Measurements from ENCODE around the gene EFCAB7. TPM values are rescaled to one million over a fixed set of nuclear protein-coding genes. Genes with fewer than 3 reads are reported as not detected.

EFCAB7 gene
- polyA plus RNA-seq, 1 donor (not counting 4 experiments of a cell fraction or from before 2014, with no cell fraction given), result 4.9 TPM

- peaks cover 25% of the 10 kb centered on the region for H3K4me1 ChIP-seq (ENCODE audit: control insufficient read depth, extremely low read depth, insufficient read depth, low read length)
- H3K79me2 ChIP-seq (ENCODE audit: control insufficient read depth, insufficient read depth, low read length), result no peaks in the 10 kb centered on the region
- DNase-seq (ENCODE audit: low read depth, low spot score) (no peak), FAIRE-seq (no peak)
- no peak for TF ChIP-seq CTCF (optimal IDR thresholded peaks at IDR 0.05 in 1 of 3, IDR thresholded peaks at IDR 0.05 in 1 of 3, conservative IDR thresholded peaks at IDR 0.05 in 1 of 3; ENCODE audit: extremely low read depth in 1 of 3, insufficient read depth in 2 of 3, low read length in 3 of 3)
- TF ChIP-seq EZH2 (IDR thresholded peaks at IDR 0.05; ENCODE audit: low read length), result no peak
- H4K20me1 ChIP-seq (ENCODE audit: control insufficient read depth, extremely low read depth, insufficient read depth, low read length), result no peaks in the 10 kb centered on the region
- H3K4me2 ChIP-seq (ENCODE audit: control insufficient read depth, extremely low read depth, insufficient read depth, low read depth, low read length), result no peak overlapping the region
- H3K9me1 ChIP-seq (ENCODE audit: control insufficient read depth, extremely low read depth, insufficient read depth, low read length), result no peaks in the 10 kb centered on the region
- no peak overlapping the region for H3K9ac ChIP-seq (ENCODE audit: control insufficient read depth, extremely low read depth, insufficient read depth, low read length)
- H3K27me3 ChIP-seq (ENCODE audit: control insufficient read depth, extremely low read depth, insufficient read depth, low read length), result no peaks in the 10 kb centered on the region
- no peak overlapping the region for H2AFZ ChIP-seq (ENCODE audit: control insufficient read depth, low read length)
- dilution Hi-C loops (cut with MboI; ENCODE audit: extremely low pct_ligation_motif_present, low sequenced_read_pairs), result no loop called here
- no peaks in the 10 kb centered on the region for H3K36me3 ChIP-seq (ENCODE audit: control insufficient read depth in 2 of 2, extremely low read depth in 1 of 2, insufficient read depth in 2 of 2, low read length in 2 of 2)
- H3K9me3 ChIP-seq (ENCODE audit: control insufficient read depth, low read depth, low read length), result no peaks in the 10 kb centered on the region
- H3K4me3 ChIP-seq (ENCODE audit: control insufficient read depth in 2 of 3, extremely low read depth in 1 of 3, insufficient read depth in 2 of 3, low read depth in 1 of 3, low read length in 3 of 3), result no peak overlapping the region
- no peak overlapping the region for H3K27ac ChIP-seq (ENCODE audit: control insufficient read depth, insufficient read depth, low read length)
These were observed 25.6 kb downstream of the EFCAB7 start for GRCh38 chr1:63548877-63549276.

GRCh38 chr1:63555480-63555879 is 32.2 kb downstream of the EFCAB7 start:
- Histone ChIP-seq H3K27ac (ENCODE audit: control insufficient read depth, insufficient read depth, low read length) (no peak overlapping the region), H4K20me1 (ENCODE audit: control insufficient read depth, extremely low read depth, insufficient read depth, low read length) (no peaks in the 10 kb centered on the region), H3K36me3 (ENCODE audit: control insufficient read depth in 2 of 2, extremely low read depth in 1 of 2, insufficient read depth in 2 of 2, low read length in 2 of 2) (no peaks in the 10 kb centered on the region), H3K27me3 (ENCODE audit: control insufficient read depth, extremely low read depth, insufficient read depth, low read length) (no peaks in the 10 kb centered on the region), H3K4me1 (ENCODE audit: control insufficient read depth, extremely low read depth, insufficient read depth, low read length) (no peaks in the 10 kb centered on the region), H3K79me2 (ENCODE audit: control insufficient read depth, insufficient read depth, low read length) (no peaks in the 10 kb centered on the region), H2AFZ (ENCODE audit: control insufficient read depth, low read length) (no peak overlapping the region), H3K4me2 (ENCODE audit: control insufficient read depth, extremely low read depth, insufficient read depth, low read depth, low read length) (no peak overlapping the region), H3K9ac (ENCODE audit: control insufficient read depth, extremely low read depth, insufficient read depth, low read length) (no peak overlapping the region), H3K9me3 (ENCODE audit: control insufficient read depth, low read depth, low read length) (no peaks in the 10 kb centered on the region), H3K9me1 (ENCODE audit: control insufficient read depth, extremely low read depth, insufficient read depth, low read length) (no peaks in the 10 kb centered on the region), H3K4me3 (ENCODE audit: control insufficient read depth in 2 of 3, extremely low read depth in 1 of 3, insufficient read depth in 2 of 3, low read depth in 1 of 3, low read length in 3 of 3) (no peak overlapping the region)
- TF ChIP-seq EZH2 (IDR thresholded peaks at IDR 0.05; ENCODE audit: low read length), result no peak
- TF ChIP-seq CTCF (optimal IDR thresholded peaks at IDR 0.05 in 1 of 3, IDR thresholded peaks at IDR 0.05 in 1 of 3, conservative IDR thresholded peaks at IDR 0.05 in 1 of 3; ENCODE audit: extremely low read depth in 1 of 3, insufficient read depth in 2 of 3, low read length in 3 of 3), result no peak
- dilution Hi-C loops (cut with MboI; ENCODE audit: extremely low pct_ligation_motif_present, low sequenced_read_pairs), result no loop called here
- DNase-seq (ENCODE audit: low read depth, low spot score), result no peak
- FAIRE-seq, result no peak
